CD4-positive, alpha-beta T cell treated with Interferon gamma for 1 hour (primary cell): ENCODE measurements around the gene SOX30.
"Not testable (repeated sequence)": the region's sequence is repeated elsewhere in the genome, so short reads cannot be mapped to it uniquely, and the experiment has no call there.

Experiments used
- DNase-seq: peaks from one replicate; pipeline ENCODE4 v3.0.0-alpha.2; 2020

Gene SOX30

GRCh38 chr5:157652377-157652692 is at the start of gene SOX30:
SOX30 (minus strand) TSS chr5:157652438; CDS start chr5:157652078, 360 bp downstream.
- DNase-seq = no peak

DNA sequence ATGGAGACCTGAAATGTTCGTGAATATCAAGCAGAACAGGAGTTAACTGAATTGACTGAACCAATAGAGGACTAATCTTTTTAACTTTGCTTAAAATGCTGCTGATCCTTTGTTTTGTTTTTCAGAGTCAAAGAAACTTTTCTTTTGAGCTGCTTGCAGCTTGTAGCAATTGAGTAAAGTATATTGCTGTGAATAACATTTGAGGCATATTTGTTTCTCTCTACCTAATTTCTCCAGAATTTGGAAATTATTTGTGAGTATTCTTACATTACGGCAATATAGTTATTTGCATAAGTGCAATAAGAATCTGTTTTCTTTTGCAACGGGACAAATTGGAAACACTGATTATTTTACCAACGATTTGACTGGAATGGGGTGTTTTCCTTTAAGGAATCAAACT is 46.4 kb upstream of the SOX30 start:
- not testable (repeated sequence) for DNase-seq

GRCh38 chr5:157696154-157696553 is 43.9 kb upstream of the SOX30 start:
- not testable (repeated sequence) for DNase-seq

DNA sequence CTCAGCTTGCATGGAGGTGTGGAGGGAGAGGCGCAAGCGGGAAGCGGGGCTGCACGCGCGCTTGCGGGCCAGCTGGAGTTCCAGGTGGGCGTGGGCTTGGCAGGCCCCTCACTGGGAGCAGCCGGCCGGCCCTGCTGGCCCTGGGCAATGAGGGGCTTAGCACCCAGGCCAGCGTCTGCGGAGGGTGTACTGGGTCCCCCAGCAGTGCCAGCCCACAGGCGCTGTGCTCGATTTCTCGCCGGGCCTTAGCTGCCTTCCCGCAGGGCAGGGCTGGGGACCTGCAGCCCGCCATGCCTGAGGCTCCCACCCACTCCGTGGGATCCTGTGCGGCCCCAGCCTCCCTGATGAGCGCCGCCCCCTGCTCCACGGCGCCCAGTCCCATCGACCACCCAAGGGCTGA is 41.6 kb upstream of the SOX30 start:
- not testable (repeated sequence) for DNase-seq

GRCh38 chr5:157690690-157691433 is 38.6 kb upstream of the SOX30 start:
- no peak for DNase-seq

GRCh38 chr5:157689942-157690689 is 37.9 kb upstream of the SOX30 start:
- DNase-seq = peak; percentile 27

DNA sequence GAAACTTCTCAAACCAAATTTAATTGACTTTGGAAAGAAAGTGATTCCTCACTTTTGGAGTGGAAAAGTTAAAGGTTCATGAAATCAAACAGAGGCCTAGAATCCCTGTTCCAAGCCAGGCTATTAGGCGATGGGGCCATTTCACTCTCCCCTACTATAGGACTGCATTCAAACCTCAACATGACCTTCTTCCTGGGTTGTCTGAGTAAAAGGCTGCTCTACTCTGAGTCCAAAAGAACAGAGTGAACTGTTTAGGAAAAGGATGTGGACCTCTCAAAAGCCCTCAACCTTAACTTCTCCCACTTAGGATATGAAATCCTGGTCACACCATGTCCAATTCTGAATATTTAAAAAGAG is 34.9 kb upstream of the SOX30 start:
- no peak for DNase-seq

DNA sequence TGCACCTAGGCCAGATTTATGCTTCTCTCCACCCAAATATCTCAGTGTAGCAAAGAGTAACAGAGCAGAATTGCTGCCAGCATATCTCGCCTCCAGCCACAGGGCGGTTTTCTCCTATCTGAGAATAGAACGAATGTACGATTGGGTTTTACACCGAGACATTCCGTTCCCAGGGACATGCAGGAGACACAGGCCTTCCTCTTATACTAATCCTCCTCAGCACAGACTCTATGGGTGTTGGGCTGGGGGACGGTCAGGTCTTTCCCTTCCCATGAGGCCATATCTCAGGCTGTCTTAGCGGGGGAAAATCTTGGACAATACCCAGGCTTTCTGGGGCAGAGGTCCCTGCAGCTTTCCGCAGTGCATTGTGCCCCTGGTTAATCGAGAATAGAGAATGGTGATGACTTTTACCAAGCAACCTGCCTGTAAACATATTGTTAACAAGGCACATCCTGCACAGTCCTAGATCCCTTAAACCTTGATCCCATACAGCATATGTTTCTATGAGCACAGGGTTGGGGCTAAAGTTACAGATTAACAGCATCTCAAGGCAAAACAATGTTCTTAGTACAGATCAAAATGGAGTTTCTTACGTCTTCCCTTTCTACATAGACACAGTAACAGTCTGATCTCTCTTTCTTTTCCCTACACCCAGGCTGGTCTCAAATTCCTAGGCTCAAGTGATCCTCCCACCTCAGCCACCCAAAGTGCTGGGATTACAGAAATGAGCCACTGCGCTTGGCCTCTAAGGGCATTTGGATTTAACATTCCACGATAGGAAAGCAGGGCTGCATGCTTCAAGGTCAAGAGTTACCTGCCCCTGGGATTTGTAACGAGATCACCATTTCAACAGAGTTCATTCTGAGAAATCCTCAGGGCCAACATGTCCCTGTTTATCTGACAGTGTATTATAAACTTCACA is 34.3 kb upstream of the SOX30 start:
- DNase-seq = not testable (repeated sequence)

DNA sequence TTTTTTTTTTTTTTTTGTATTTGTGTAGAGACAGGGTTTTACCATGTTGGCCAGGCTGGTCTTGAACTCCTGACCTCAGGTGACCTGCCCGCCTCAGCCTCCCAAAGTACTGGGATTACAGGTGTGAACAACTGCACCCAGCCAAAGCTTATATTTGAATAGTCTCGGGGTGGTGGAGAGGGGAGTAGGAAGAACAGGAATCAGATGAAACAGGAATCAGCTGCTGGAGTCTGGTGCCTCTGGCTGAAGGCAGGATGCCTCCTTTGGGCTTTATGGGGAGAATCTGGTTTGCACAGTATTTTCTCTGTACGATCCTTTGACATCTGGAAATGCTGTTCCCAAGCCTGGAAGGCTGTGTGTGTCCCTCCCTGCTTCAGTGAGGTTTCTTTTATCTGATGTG is 30.0 kb upstream of the SOX30 start:
- no peak for DNase-seq

DNA sequence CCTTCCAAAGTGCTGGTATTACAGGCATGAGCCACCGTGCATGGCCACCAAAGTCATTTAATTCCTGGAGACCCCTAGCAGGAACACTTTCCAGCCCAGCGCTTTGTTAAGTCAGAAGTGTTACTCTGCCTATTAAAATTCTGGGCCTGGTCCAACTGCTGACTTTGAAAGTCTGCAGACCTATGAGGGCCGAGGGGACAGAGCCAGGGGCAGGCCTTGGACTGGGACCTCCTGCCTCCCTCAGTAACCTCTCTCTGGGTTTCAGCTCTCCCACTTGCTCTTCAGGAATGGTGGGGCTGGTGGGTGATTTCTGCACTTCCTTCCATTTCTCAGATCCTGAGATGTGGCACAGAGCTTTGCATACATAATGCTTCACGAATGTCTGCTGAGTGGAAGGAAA is 28.8 kb upstream of the SOX30 start:
- DNase-seq = no peak

GRCh38 chr5:157680239-157680638 is 28.0 kb upstream of the SOX30 start:
- no peak for DNase-seq

- no peak for DNase-seq
Measured at GRCh38 chr5:157679801-157680200, 27.6 kb upstream of the SOX30 start.

DNA sequence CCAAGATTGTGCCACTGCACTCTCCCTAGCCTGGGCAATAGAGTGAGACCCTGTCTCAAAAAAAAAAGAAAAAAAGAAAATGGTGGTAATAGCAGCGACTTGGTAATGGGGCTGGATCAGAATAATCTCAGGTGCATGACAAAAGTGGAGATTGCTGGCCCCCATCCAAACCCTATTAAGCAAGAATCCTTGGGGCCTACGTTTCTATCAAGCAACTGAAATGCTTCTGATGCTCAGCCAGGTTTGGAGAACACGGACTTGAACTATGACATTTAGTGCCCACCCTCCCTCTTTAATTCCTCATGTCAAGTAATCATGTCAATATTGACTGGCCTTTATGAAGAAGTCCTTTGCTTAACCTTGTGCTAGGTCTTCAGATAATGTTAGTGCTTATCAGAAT is 25.7 kb upstream of the SOX30 start:
- DNase-seq = no peak

- DNase-seq = not testable (repeated sequence)
Measured at GRCh38 chr5:157674351-157674750, 22.1 kb upstream of the SOX30 start.

DNA sequence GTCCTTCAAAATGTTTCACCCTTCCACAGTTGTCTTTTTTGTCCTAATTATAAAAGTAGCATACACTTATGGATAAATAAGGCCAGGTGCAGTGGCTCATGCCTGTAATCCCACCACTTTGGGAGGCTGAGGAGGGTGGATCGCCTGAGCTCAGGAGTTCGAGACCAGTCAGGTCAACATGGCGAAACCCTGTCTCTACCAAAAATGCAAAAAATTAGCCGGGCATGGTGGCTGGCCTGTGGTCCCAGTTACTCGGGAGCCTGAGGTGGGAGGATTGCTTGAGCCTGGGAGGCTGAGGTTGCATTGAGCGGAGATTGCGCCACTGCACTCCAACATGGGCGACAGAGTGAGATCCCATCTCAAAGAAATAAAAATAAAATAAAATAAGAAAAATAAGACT is 20.7 kb upstream of the SOX30 start:
- no peak for DNase-seq

DNA sequence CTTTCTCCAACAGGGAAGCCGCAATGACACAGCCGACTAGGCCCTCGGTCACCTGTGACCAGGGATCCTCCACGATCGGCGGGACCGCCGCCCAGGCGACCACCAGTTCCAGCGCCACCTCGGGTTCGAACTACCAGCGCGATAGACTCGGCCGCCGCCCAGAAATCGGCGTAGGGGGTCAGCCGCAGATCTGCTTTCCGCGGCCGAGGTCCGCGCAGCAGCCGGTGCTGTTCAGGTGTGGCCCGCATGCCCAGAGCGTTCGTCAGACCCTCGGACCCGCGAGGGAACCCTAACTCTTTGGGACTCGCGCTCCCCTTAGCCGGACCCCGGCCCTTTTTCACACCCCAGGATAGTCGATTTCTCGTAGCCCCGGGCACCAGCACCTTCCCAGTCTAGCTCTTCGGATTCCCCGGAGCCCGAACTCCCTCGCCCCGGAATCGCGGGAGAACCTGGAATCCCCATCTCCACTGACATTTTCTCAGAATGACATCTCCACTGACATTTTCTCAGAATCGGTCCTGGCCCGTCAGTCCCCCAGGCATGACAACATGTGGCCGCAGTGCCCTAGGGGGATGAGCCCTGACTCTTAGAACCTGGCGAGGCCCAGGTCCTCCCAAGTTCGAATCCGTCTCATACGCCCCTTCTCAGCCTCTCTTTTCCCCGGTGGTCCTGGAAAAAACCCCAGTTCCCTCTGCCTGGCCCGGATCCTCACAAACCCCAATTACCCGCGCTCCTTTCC is 19.5 kb upstream of the SOX30 start:
- DNase-seq = no peak

- no peak for DNase-seq
Measured at GRCh38 chr5:157670662-157671591, 18.7 kb upstream of the SOX30 start, which contains the start of gene C5orf52. C5orf52 (plus strand) TSS chr5:157671533; CDS start chr5:157671615, 82 bp downstream.

GRCh38 chr5:157669701-157670097 is 17.5 kb upstream of the SOX30 start:
- DNase-seq = no peak

DNA sequence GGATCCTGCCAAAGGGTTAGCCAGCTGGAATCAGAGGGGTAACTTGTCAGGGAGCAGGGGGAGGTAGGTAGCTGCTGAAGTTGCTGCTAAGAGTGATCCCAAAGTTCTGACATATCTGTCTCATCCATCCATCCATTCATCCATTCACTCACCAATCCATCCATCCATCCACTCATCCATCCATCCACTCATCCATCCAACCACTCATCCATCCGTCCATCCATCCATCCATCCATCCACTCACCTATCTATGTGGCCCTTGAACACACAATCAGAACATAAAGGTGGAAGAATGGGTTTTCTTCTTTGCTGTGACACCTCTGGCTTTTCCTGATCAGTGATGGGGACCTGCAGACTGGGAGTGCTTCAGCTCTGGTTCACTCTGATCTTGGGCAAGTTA is 16.1 kb upstream of the SOX30 start:
- no peak for DNase-seq

DNA sequence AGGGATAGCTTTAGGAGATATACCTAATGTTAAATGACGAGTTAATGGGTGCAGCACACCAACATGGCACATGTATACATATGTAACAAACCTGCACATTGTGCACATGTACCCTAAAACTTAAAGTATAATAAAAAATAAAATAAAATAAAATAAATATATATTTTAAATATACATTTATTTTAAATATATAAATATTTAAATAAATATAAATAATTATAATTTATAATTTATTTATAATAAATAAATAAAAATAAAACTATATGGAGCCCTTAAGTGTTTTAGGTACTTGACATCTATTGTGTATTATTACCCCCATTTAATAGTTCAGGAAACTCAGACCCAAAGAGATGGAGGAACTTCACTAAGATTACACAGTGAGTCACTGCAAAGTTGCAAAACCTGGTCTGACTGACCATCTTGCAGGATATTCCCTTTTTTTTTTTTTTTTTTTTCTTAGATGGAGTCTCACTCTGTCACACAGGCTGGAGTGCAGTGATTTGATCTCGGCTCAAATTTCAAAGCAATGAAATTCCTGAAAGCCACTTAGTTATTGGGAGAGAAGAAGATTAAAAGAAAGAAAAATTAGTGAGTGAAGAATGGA is 13.3 kb upstream of the SOX30 start:
- DNase-seq = no peak
